Adrenal gland (tissue), 12 donors: ENCODE results near the gene PCDHB3. TPM values are rescaled to one million over a fixed set of nuclear protein-coding genes. Genes with fewer than 3 reads are reported as not detected.
"Not testable (repeated sequence)": the region's sequence is repeated elsewhere in the genome, so short reads cannot be mapped to it uniquely, and the experiment has no call there.

ENCODE experiments used
- DNase-seq, 7 donors: peaks; one replicate each; pipeline ENCODE4 v3.0.0-alpha.2; 2019 to 2020
- H3K27ac ChIP-seq, 5 donors: fragments of 200-600 bp; sonication (generic) in 4 of 5; 1 replicate in 3 of 5; 2 replicates in 2 of 5; pipeline versions ENCODE4 v1.5.1 to v1.8.0; 2016 to 2020; ENCODE audit warnings: mild to moderate bottlenecking in 1 of 5
- H3K27me3 ChIP-seq: fragments of 200-600 bp; 2 replicates; pipeline ENCODE4 v1.8.0; 2021
- H3K36me3 ChIP-seq, 2 donors: fragments of 200-600 bp; replicated peaks in 1 of 2; 1 replicate in 1 of 2; 2 replicates in 1 of 2; pipeline versions ENCODE4 v1.5.1 to v1.8.0; 2018 to 2022
- H3K4me1 ChIP-seq, 2 donors: fragments of 200-600 bp; replicated peaks in 1 of 2; 1 replicate in 1 of 2; 2 replicates in 1 of 2; pipeline versions ENCODE4 v1.5.1 to v1.8.0; 2018 to 2021
- H3K4me3 ChIP-seq, 4 donors: fragments of 200-600 bp; sonication (generic) in 3 of 4; one replicate each; pipeline ENCODE4 v1.5.1; 2016 to 2018
- H3K9me3 ChIP-seq, 3 donors: fragments of 200-600 bp; sonication (generic) in 1 of 3; replicated peaks in 1 of 3; 1 replicate in 2 of 3; 2 replicates in 1 of 3; pipeline versions ENCODE4 v1.5.1 to v1.8.0; 2016 to 2021
- POLR2A ChIP-seq, 2 donors: fragments of 450-650 bp; IDR thresholded peaks; one replicate each; pipeline ENCODE4 v1.6.1; 2017; ENCODE audit warnings: antibody characterized with exemption in 2 of 2, mild to moderate bottlenecking in 2 of 2, moderate library complexity in 1 of 2
- WGBS, 4 donors: extraction: QIAGEN DNeasy Blood & Tissue Kit in 2 of 4; methylation state at CpG; one replicate each; pipeline versions ENCODE4 v1.1.5 to v1.1.7; 2013 to 2017; 5-methylcytosine and 5-hydroxymethylcytosine counted together
- intact Hi-C, 2 donors: fragments of 100-400 bp; cut with DNase I; formaldehyde crosslinking; loops; one replicate each; pipeline versions ENCODE4 v1.14.1 to v1.15.0; 2022 to 2023
- polyA plus RNA-seq, 3 donors: library from polyadenylated mRNA; stranded (reverse); fragments of 200-250 nt in 2 of 3; fragments of 350-450 nt in 1 of 3; fragmentation: Illumina TruSeq in 1 of 3; extraction: RNeasy Lipid Tissue Mini Kit (QIAGEN cat#74804) in 1 of 3; gene quantifications; one replicate each; pipeline ENCODE4 v1.2.3, GENCODE V29; 2013 to 2014
- total RNA-seq, 9 donors: library from RNA; depleted of rRNA in 4 of 9; stranded (reverse); fragments of >200 nt in 4 of 9; fragments of 120-200 nt in 1 of 9; fragmentation: NEBNext Ultra II Directional in 1 of 9; extraction: Animal tissue kit (Norgen Biotek cat#: 25700) in 1 of 9; gene quantifications; one replicate each; pipeline versions ENCODE4 v1.1.0 to v1.2.4, GENCODE V29; 2013 to 2023
- TF ChIP-seq, protein P1 (sequence below), 6 experiments: fragments of 450-650 bp in 4 of 6; fragments of 200-600 bp in 2 of 6; sonication (generic) in 1 of 6; IDR thresholded peaks; 1 replicate in 5 of 6; 2 replicates in 1 of 6; pipeline versions ENCODE4 v1.5.1 to v1.8.0; 2016 to 2021; ENCODE audit warnings: antibody characterized with exemption in 6 of 6, mild to moderate bottlenecking in 2 of 6, moderate library complexity in 1 of 6
- donor health status: healthy with polysubstance abuse.
- donor health status: Bipolar disorder and iron deficiency.
- donor health status: DM: yes; HTN: yes; CAD: no.
- donor health status: DM: no; HTN: no; CAD: no.
- donor health status: DM: no; HTN: no; CAD: no.
- donor health status: DM: yes; HTN: yes; CAD: no.

The PCDHB3 gene
- total and polyA plus RNA-seq, 12 donors, result 0.20 to 2.2 (median 1.2) TPM

- no peaks in the 10 kb centered on the region for H3K4me1 ChIP-seq
- no peak for DNase-seq
- no peaks in the 10 kb centered on the region for H3K9me3 ChIP-seq
Measured at GRCh38 chr5:141082228-141082627, 18.0 kb upstream of the PCDHB3 start.

GRCh38 chr5:141084487-141084989, 15.7 kb upstream of the PCDHB3 start:
- TF ChIP-seq, protein P1, sequence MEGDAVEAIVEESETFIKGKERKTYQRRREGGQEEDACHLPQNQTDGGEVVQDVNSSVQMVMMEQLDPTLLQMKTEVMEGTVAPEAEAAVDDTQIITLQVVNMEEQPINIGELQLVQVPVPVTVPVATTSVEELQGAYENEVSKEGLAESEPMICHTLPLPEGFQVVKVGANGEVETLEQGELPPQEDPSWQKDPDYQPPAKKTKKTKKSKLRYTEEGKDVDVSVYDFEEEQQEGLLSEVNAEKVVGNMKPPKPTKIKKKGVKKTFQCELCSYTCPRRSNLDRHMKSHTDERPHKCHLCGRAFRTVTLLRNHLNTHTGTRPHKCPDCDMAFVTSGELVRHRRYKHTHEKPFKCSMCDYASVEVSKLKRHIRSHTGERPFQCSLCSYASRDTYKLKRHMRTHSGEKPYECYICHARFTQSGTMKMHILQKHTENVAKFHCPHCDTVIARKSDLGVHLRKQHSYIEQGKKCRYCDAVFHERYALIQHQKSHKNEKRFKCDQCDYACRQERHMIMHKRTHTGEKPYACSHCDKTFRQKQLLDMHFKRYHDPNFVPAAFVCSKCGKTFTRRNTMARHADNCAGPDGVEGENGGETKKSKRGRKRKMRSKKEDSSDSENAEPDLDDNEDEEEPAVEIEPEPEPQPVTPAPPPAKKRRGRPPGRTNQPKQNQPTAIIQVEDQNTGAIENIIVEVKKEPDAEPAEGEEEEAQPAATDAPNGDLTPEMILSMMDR (IDR thresholded peaks at IDR 0.05), result peak in 5 of 6 experiments; percentile 11 to 44 (median 30)
- TF ChIP-seq POLR2A (IDR thresholded peaks at IDR 0.05), result no peak
- Histone ChIP-seq H3K4me1 (no peaks in the 10 kb centered on the region), H3K4me3 (peak overlapping the region in 2 of 4 donors; percentile 11 to 53), H3K9me3 (no peaks in the 10 kb centered on the region), H3K27ac (no peak overlapping the region), H3K36me3 (no peaks in the 10 kb centered on the region), H3K27me3 (no peaks in the 10 kb centered on the region)
- intact Hi-C loops, result no loop called here
- WGBS, 4 donors, result 8 to 19% (median 10%) methylated on average over 21 of the region's 21 CpGs
- DNase-seq, result peak in 5 of 7 donors; percentile 22 to 58 (median 29)

More at GRCh38 chr5:141082228-141082627, 18.0 kb upstream of the PCDHB3 start:
- no peak for TF ChIP-seq POLR2A (IDR thresholded peaks at IDR 0.05)
- TF ChIP-seq, protein P1 (IDR thresholded peaks at IDR 0.05), result no peak
- Histone ChIP-seq H3K27me3 (no peaks in the 10 kb centered on the region), H3K4me3 (no peak overlapping the region), H3K36me3 (no peaks in the 10 kb centered on the region), H3K27ac (no peak overlapping the region)
- intact Hi-C loops, result no loop called here

DNA sequence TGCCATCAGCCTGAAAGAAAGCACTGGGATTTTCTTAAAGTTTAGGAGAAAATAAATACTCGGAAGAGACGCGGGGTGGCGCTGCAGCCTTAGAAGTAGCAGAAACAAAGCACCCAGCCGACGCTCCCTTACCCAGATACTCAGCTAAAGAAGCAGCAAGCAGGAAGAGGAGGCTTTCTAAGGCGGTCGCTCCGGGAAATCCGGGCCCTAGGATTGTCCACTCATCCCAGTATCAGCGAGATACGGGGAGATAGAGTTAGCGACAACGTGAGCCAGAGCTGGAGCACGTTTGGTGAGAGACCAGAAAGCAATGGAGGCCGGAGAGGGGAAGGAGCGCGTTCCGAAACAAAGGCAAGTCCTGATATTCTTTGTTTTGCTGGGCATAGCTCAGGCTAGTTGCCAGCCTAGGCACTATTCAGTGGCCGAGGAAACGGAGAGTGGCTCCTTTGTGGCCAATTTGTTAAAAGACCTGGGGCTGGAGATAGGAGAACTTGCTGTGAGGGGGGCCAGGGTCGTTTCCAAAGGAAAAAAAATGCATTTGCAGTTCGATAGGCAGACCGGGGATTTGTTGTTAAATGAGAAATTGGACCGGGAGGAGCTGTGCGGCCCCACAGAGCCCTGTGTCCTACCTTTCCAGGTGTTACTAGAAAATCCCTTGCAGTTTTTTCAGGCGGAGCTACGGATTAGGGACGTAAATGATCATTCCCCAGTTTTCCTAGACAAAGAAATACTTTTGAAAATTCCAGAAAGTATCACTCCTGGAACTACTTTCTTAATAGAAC, 5.6 kb upstream of the PCDHB3 start, which contains the start of gene PCDHB2:
Gene PCDHB2 (plus strand): TSS at position 135 of the 782 bp plus-strand sequence. CDS start 176 bp downstream, at position 311.
- Histone ChIP-seq H3K36me3 (no peaks in the 10 kb centered on the region), H3K4me1 (no peaks in the 10 kb centered on the region), H3K4me3 (no peak within 1 kb of the TSS), H3K27me3 (no peaks in the 10 kb centered on the region), H3K27ac (no peak within 1 kb of the TSS), H3K9me3 (peaks cover 0 to 10% (median 0%) of the 10 kb centered on the region in 3 donors)
- WGBS, 4 donors, result 12 to 19% (median 13%) methylated on average over 29 of the region's 29 CpGs
- TF ChIP-seq, protein P1 (IDR thresholded peaks at IDR 0.05), result peak in 2 of 6 experiments; percentile 21 to 26
- TF ChIP-seq POLR2A (IDR thresholded peaks at IDR 0.05), result no peak
- intact Hi-C loops, result no loop called here
- peak in 3 of 7 donors; percentile 9 to 60 (median 25) for DNase-seq

- Histone ChIP-seq H3K9me3 (peaks cover 0 to 10% (median 0%) of the 10 kb centered on the region in 3 donors), H3K4me1 (no peaks in the 10 kb centered on the region), H3K36me3 (no peaks in the 10 kb centered on the region), H3K4me3 (no peak overlapping the region), H3K27ac (no peak overlapping the region), H3K27me3 (no peaks in the 10 kb centered on the region)
- intact Hi-C loops, result no loop called here
- 32 to 52% (median 37%) methylated on average over 12 of the region's 12 CpGs for WGBS, 4 donors
- TF ChIP-seq, protein P1 (IDR thresholded peaks at IDR 0.05), result no peak
- no peak for TF ChIP-seq POLR2A (IDR thresholded peaks at IDR 0.05)
- DNase-seq, result no peak
Measured at GRCh38 chr5:141095263-141095641, 5.0 kb upstream of the PCDHB3 start.

DNA sequence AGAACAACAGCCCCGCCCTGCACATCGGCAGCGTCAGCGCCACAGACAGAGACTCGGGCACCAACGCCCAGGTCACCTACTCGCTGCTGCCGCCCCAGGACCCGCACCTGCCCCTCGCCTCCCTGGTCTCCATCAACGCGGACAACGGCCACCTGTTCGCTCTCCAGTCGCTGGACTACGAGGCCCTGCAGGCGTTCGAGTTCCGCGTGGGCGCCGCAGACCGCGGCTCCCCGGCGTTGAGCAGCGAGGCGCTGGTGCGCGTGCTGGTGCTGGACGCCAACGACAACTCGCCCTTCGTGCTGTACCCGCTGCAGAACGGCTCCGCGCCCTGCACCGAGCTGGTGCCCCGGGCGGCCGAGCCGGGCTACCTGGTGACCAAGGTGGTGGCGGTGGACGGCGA, 4.1 kb upstream of the PCDHB3 start:
- intact Hi-C loops, H3K27me3 ChIP-seq, H3K27ac ChIP-seq, H3K36me3 ChIP-seq, H3K4me1 ChIP-seq, H3K4me3 ChIP-seq, DNase-seq: not testable (repeated sequence)
- peaks cover 0 to 10% (median 0%) of the 10 kb centered on the region in 3 donors for H3K9me3 ChIP-seq
- 26 to 27% methylated on average over 24 to 27 of the region's 46 CpGs; no CpG with 5 or more reads in 2 of the 4 donors for WGBS, 4 donors

- DNase-seq, H3K36me3 ChIP-seq, H3K4me1 ChIP-seq, H3K9me3 ChIP-seq, H3K4me3 ChIP-seq, H3K27me3 ChIP-seq, H3K27ac ChIP-seq, intact Hi-C loops: not testable (repeated sequence)
- 20 to 24% methylated on average over 21 to 33 of the region's 38 CpGs; no CpG with 5 or more reads in 2 of the 4 donors for WGBS, 4 donors
Measured at GRCh38 chr5:141096586-141096985, 3.7 kb upstream of the PCDHB3 start.
